Measurements from ENCODE around the gene HMGXB3.

The HMGXB3 gene

GRCh38 chr5:150069672-150070627 is 69.4 kb downstream of the HMGXB3 start:
- H3K9ac ChIP-seq (ENCODE audit: low read depth, low read length), result no peak overlapping the region
- H3K36me3 ChIP-seq (ENCODE audit: control insufficient read depth, insufficient read depth, low read length), result no peaks in the 10 kb centered on the region
- H3K4me3 ChIP-seq (ENCODE audit: low read depth, low read length), result no peak overlapping the region
- H3K9me3 ChIP-seq (ENCODE audit: control insufficient read depth, insufficient read depth, low read length), result no peaks in the 10 kb centered on the region
- H3K27ac ChIP-seq (ENCODE audit: low read depth, low read length), result no peak overlapping the region
- H3K4me1 ChIP-seq (ENCODE audit: control insufficient read depth, insufficient read depth, low read length), result no peaks in the 10 kb centered on the region
- H3K27me3 ChIP-seq (ENCODE audit: control insufficient read depth, insufficient read depth, low read length), result no peaks in the 10 kb centered on the region

- H3K4me3 ChIP-seq (ENCODE audit: low read depth, low read length), result no peak overlapping the region
- H3K9me3 ChIP-seq (ENCODE audit: control insufficient read depth, insufficient read depth, low read length), result no peaks in the 10 kb centered on the region
- H3K36me3 ChIP-seq (ENCODE audit: control insufficient read depth, insufficient read depth, low read length), result no peaks in the 10 kb centered on the region
- no peaks in the 10 kb centered on the region for H3K4me1 ChIP-seq (ENCODE audit: control insufficient read depth, insufficient read depth, low read length)
- no peaks in the 10 kb centered on the region for H3K27me3 ChIP-seq (ENCODE audit: control insufficient read depth, insufficient read depth, low read length)
- H3K27ac ChIP-seq (ENCODE audit: low read depth, low read length), result no peak overlapping the region
- no peak overlapping the region for H3K9ac ChIP-seq (ENCODE audit: low read depth, low read length)
These were observed 70.3 kb downstream of the HMGXB3 start for GRCh38 chr5:150070821-150071220.

- Histone ChIP-seq H3K27ac (ENCODE audit: low read depth, low read length) (no peak overlapping the region), H3K27me3 (ENCODE audit: control insufficient read depth, insufficient read depth, low read length) (no peaks in the 10 kb centered on the region), H3K9me3 (ENCODE audit: control insufficient read depth, insufficient read depth, low read length) (no peaks in the 10 kb centered on the region), H3K4me3 (ENCODE audit: low read depth, low read length) (no peak overlapping the region), H3K36me3 (ENCODE audit: control insufficient read depth, insufficient read depth, low read length) (no peaks in the 10 kb centered on the region), H3K4me1 (ENCODE audit: control insufficient read depth, insufficient read depth, low read length) (no peaks in the 10 kb centered on the region), H3K9ac (ENCODE audit: low read depth, low read length) (no peak overlapping the region)
These were observed 72.6 kb downstream of the HMGXB3 start for GRCh38 chr5:150073086-150073625.

GRCh38 chr5:150073677-150074076 is 73.1 kb downstream of the HMGXB3 start:
- Histone ChIP-seq H3K27me3 (ENCODE audit: control insufficient read depth, insufficient read depth, low read length) (no peaks in the 10 kb centered on the region), H3K9ac (ENCODE audit: low read depth, low read length) (no peak overlapping the region), H3K36me3 (ENCODE audit: control insufficient read depth, insufficient read depth, low read length) (no peaks in the 10 kb centered on the region), H3K4me3 (ENCODE audit: low read depth, low read length) (no peak overlapping the region), H3K9me3 (ENCODE audit: control insufficient read depth, insufficient read depth, low read length) (no peaks in the 10 kb centered on the region), H3K27ac (ENCODE audit: low read depth, low read length) (no peak overlapping the region), H3K4me1 (ENCODE audit: control insufficient read depth, insufficient read depth, low read length) (no peaks in the 10 kb centered on the region)

- H3K27me3 ChIP-seq (ENCODE audit: control insufficient read depth, insufficient read depth, low read length), result no peaks in the 10 kb centered on the region
- H3K9ac ChIP-seq (ENCODE audit: low read depth, low read length), result no peak overlapping the region
- no peaks in the 10 kb centered on the region for H3K4me1 ChIP-seq (ENCODE audit: control insufficient read depth, insufficient read depth, low read length)
- H3K27ac ChIP-seq (ENCODE audit: low read depth, low read length), result no peak overlapping the region
- H3K9me3 ChIP-seq (ENCODE audit: control insufficient read depth, insufficient read depth, low read length), result no peaks in the 10 kb centered on the region
- no peaks in the 10 kb centered on the region for H3K36me3 ChIP-seq (ENCODE audit: control insufficient read depth, insufficient read depth, low read length)
- H3K4me3 ChIP-seq (ENCODE audit: low read depth, low read length), result no peak overlapping the region
These were observed 74.7 kb downstream of the HMGXB3 start for GRCh38 chr5:150075233-150075632.

- Histone ChIP-seq H3K9me3 (ENCODE audit: control insufficient read depth, insufficient read depth, low read length) (no peaks in the 10 kb centered on the region), H3K4me1 (ENCODE audit: control insufficient read depth, insufficient read depth, low read length) (no peaks in the 10 kb centered on the region), H3K27me3 (ENCODE audit: control insufficient read depth, insufficient read depth, low read length) (no peaks in the 10 kb centered on the region), H3K4me3 (ENCODE audit: low read depth, low read length) (no peak overlapping the region), H3K36me3 (ENCODE audit: control insufficient read depth, insufficient read depth, low read length) (no peaks in the 10 kb centered on the region), H3K27ac (ENCODE audit: low read depth, low read length) (no peak overlapping the region), H3K9ac (ENCODE audit: low read depth, low read length) (no peak overlapping the region)
These were observed 75.3 kb downstream of the HMGXB3 start for GRCh38 chr5:150075806-150076205.

- Histone ChIP-seq H3K36me3 (ENCODE audit: control insufficient read depth, insufficient read depth, low read length) (no peaks in the 10 kb centered on the region), H3K4me1 (ENCODE audit: control insufficient read depth, insufficient read depth, low read length) (peaks cover 4% of the 10 kb centered on the region), H3K27me3 (ENCODE audit: control insufficient read depth, insufficient read depth, low read length) (no peaks in the 10 kb centered on the region), H3K4me3 (ENCODE audit: low read depth, low read length) (no peak overlapping the region), H3K27ac (ENCODE audit: low read depth, low read length) (no peak overlapping the region), H3K9me3 (ENCODE audit: control insufficient read depth, insufficient read depth, low read length) (no peaks in the 10 kb centered on the region), H3K9ac (ENCODE audit: low read depth, low read length) (no peak overlapping the region)
These were observed 76.5 kb downstream of the HMGXB3 start for GRCh38 chr5:150077060-150077459.

- Histone ChIP-seq H3K27me3 (ENCODE audit: control insufficient read depth, insufficient read depth, low read length) (no peaks in the 10 kb centered on the region), H3K9ac (ENCODE audit: low read depth, low read length) (no peak overlapping the region), H3K9me3 (ENCODE audit: control insufficient read depth, insufficient read depth, low read length) (no peaks in the 10 kb centered on the region), H3K27ac (ENCODE audit: low read depth, low read length) (no peak overlapping the region), H3K4me3 (ENCODE audit: low read depth, low read length) (no peak overlapping the region), H3K36me3 (ENCODE audit: control insufficient read depth, insufficient read depth, low read length) (no peaks in the 10 kb centered on the region), H3K4me1 (ENCODE audit: control insufficient read depth, insufficient read depth, low read length) (peaks cover 7% of the 10 kb centered on the region)
These were observed 77.7 kb downstream of the HMGXB3 start for GRCh38 chr5:150077996-150078801.

- Histone ChIP-seq H3K27ac (ENCODE audit: low read depth, low read length) (no peak overlapping the region), H3K9me3 (ENCODE audit: control insufficient read depth, insufficient read depth, low read length) (no peaks in the 10 kb centered on the region), H3K36me3 (ENCODE audit: control insufficient read depth, insufficient read depth, low read length) (no peaks in the 10 kb centered on the region), H3K4me3 (ENCODE audit: low read depth, low read length) (no peak overlapping the region), H3K27me3 (ENCODE audit: control insufficient read depth, insufficient read depth, low read length) (no peaks in the 10 kb centered on the region), H3K4me1 (ENCODE audit: control insufficient read depth, insufficient read depth, low read length) (peaks cover 7% of the 10 kb centered on the region), H3K9ac (ENCODE audit: low read depth, low read length) (no peak overlapping the region)
These were observed 78.5 kb downstream of the HMGXB3 start for GRCh38 chr5:150078802-150079689.

GRCh38 chr5:150079909-150080461 is 79.4 kb downstream of the HMGXB3 start:
- no peak overlapping the region for H3K9ac ChIP-seq (ENCODE audit: low read depth, low read length)
- no peaks in the 10 kb centered on the region for H3K36me3 ChIP-seq (ENCODE audit: control insufficient read depth, insufficient read depth, low read length)
- H3K4me1 ChIP-seq (ENCODE audit: control insufficient read depth, insufficient read depth, low read length), result peaks cover 7% of the 10 kb centered on the region
- H3K4me3 ChIP-seq (ENCODE audit: low read depth, low read length), result no peak overlapping the region
- H3K27me3 ChIP-seq (ENCODE audit: control insufficient read depth, insufficient read depth, low read length), result no peaks in the 10 kb centered on the region
- no peaks in the 10 kb centered on the region for H3K9me3 ChIP-seq (ENCODE audit: control insufficient read depth, insufficient read depth, low read length)
- H3K27ac ChIP-seq (ENCODE audit: low read depth, low read length), result no peak overlapping the region
